COR-L47 (cell line): Measurements from ENCODE around the gene METTL27.
"Not testable (repeated sequence)": the region's sequence is repeated elsewhere in the genome, so short reads cannot be mapped to it uniquely, and the experiment has no call there.

Experiments used
- DNase-seq: peaks from one replicate; lab custom pipeline; 2025; lab: John Stamatoyannopoulos, UW

The METTL27 gene, protein sequence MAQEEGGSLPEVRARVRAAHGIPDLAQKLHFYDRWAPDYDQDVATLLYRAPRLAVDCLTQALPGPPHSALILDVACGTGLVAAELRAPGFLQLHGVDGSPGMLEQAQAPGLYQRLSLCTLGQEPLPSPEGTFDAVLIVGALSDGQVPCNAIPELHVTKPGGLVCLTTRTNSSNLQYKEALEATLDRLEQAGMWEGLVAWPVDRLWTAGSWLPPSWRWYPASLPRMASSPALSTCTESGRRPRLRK

DNA sequence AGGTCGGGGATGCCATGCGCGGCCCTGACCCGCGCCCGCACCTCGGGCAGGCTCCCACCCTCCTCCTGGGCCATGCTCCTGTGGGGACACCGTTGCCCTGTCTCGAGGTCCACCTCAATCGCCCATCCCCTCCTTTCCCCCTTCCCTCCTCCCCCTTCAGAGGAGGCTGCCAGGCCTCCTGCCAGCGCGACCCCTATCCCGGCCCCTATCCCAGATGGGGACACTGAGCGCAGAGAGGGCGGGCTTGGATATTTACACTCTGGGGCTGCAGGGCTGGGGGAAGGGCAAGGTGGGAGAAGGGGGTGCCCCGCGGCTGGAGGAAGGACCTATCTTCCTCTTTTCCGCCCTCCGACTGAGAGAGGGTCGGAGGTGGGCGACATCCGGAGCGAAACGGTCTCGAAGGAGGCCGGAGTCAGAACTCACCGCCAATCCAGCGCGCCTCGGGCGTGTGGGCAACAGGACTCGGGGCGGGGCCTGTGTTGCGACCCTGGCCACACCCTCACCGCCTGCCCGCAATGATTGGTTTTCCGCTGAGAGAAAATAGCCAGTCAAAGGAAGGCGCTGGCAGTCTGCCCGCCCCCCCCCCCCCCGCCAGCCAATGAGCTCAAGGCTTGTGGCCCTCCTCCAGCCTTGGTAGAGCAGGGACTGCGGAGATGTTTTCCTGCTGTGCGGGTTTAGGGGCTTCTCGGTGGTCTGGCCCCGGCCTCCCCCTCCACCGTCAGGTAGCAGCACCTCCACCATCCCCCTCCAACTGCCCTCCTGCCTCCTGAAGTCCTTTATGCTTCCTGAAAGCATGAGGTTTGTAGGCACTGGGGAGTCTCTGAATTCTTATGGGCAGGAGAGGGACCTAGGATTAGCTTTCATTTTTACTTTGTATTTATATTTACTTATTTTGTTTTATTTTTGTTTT lies at the start of gene METTL27:
TSS of gene METTL27 (minus strand) at position 450 of the 910 bp plus-strand sequence. CDS start at position 74, 376 bp downstream.
- peak; percentile 95 for DNase-seq

DNA sequence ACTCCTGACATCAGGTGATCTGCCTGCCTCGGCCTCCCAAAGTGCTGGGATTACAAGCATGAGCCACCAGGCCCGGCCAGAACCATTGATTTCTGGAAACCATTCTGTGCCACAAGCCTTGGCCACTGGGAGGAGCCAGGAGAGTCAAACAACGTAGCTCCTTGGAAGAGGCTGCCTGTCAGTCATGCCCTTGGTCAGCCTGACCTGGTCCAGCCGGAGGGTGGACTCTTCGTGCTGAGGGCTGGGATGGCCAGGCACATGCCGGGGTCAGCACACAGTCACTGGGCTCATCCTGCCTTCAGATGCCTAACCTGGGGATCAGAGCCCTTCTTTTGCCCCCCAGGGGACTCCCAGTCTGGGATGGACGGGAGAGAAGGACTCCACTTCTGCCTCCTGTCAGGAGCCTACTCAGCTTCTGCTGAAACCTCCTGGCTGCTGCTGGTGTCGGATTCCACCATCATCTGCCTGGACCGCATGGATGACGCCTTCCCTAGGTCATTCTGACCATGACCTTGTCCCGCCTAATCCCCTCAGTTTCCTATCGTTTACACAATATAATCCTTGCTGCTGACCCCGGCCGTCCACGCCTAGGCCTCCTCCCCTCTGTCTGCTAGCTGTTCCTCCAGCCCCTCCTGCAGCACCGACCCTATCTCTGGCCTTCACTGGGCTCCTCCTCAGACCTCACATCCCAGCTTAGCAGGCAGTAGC lies 49.0 kb upstream of the METTL27 start:
- DNase-seq: no peak

DNA sequence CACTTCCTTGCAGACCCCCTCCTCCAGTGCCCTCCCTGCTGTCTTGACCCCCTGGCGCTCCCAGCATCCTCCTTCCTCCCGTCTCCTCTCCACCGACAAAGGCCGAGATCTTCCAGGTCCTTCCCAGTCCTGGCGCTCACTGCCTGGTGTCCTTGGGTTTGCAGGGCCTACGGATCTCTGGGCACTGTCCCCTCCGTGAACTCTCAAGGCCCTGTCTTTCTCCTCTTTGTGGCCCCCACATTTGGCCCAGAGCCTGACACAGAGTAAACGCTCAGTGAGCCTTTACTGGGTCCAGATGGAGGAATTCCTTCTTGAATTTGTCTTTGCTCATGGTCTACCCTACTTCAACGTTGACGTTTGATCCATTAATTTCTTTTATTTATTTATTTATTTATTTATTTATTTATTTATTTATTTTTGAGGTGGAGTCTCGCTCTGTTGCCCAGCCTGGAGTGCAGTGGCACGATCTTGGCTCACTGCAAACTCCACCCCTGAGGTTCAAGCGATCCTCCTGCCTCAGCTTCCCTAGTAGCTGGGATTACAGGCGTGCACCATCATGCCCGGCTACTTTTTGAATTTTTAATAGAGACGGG lies 48.3 kb upstream of the METTL27 start:
- DNase-seq: no peak

GRCh38 chr7:73888959-73889358 lies 46.6 kb upstream of the METTL27 start:
- no peak for DNase-seq

- no peak for DNase-seq
Measured at GRCh38 chr7:73887762-73888161, 45.4 kb upstream of the METTL27 start.

DNA sequence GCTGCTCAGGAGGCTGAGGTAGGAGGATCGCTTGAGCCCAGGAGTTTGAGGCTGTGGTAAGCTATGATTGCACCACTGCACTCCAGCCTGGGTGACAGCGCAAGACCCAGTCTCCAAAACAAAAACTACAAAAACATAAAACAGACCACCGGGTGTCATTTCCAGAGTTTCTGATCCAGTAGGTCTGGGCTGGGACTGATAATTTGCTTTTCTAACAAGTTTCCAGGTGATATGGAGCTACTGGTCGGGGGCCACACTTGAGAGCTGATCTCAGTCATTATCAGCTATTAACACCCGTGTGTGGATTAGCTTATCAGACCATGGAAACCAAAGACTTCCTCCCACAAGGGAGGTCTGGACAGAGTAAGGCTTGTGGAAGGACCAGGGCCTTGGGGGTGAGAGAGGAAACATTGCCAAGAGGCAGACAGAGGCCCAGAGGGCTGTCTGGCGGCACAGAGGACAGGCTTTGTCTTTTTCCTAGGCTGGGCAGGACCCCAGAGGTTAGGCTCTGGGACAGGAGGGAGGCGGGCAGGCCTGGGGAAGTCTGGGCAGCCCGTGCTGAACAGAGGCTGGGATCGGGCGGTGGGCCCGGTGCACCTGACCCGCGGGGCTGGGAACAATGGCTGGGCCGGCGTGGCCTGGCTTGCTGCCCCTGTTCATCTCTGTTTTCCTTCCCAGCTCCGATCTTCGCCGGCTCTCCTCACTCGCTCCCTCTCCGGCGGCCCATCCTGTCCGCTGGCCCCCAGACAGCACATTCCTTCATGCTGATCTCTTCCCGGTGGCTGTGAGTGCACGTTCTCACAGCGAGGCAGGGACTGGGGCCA lies 43.9 kb upstream of the METTL27 start:
- DNase-seq: no peak

- DNase-seq: no peak
Measured at GRCh38 chr7:73885433-73885974, 43.2 kb upstream of the METTL27 start.

DNA sequence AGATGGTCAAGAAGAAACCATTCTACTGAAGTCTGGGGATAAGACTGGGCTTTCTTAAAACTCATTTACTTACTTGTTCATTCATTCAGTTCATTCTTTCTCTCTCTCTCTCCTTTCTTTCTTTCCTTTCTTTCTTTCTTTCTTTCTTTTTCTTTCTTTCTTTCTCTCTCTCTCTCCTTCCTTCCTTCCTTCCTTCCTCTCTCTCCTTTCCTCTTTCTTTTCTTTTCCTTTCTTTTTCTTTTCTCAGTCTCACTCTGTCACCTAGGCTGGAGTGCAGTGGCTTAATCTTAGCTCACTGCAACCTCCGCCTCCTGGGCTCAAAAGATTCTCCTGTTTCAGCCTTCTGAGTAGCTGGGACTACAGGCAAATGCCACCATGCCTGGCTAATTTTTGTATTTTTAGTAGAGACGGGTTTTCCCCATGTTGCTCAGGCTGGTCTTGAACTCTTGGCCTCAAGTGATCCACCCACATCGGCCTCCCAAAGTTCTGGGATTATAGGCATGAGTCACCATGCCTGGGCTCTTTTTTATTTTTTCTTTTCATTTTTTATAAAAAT lies 42.6 kb upstream of the METTL27 start:
- not testable (repeated sequence) for DNase-seq

GRCh38 chr7:73882047-73882402 lies 39.7 kb upstream of the METTL27 start:
- no peak for DNase-seq

DNA sequence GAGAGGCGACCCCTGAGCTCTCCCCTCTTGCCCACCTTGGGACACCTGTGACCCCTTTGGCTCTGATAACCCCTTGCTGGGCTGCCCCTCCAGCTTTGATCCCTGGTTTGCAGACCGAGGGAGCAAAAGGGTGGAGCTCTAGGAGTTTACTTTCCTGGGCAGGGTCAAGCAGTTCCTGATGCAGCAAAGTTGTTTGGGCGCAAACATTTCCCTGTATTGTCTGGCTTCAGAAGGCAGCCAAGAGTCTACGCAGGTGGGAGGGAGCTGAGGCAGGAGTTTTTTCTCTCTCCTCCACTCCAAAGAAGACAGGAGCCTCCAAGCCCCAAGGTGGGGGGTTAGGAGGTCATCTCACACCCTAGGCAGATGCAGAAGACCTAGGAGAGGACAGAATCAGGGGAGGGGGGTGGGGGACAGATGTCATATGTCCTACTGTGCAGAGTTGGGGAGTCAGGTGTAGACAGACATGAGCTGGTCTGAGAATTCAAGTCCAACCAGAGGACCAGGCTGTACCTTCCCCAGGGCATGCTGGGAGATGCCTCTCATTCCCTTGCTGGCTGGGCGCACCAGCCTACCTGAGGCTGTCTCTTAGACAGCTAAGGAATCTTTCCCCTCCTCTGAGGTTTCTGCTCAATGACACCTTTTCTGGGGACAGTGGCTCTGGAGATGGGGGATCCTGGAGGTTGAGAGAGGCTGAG lies 39.2 kb upstream of the METTL27 start:
- no peak for DNase-seq

DNA sequence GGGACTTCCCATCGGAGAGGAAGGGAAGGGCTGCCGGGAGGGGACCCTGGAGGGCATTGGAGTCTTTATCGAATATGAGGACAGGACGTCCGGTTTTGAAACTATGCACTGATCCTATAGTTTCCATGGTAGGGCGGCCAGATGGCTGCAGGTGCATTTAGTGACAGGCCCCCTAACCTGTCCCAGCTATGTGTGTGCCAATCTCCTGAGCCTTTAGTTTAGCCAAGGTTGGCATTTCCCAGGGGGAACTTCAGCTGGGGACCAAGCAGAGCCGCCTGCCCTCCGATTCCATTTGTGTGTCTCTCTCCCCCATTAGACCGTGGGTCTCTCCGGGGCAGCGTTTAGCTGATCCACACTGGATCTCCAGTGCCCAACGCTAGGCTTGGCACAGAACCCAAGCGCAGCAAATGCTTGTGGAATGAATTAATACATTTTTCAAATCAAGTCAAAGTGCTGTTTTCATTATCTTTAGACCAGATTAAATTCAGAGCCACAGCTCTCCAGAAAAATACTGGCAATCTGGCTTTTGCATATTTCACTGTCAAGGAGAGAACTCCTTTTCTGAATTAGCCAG lies 38.5 kb upstream of the METTL27 start:
- DNase-seq: no peak

GRCh38 chr7:73879977-73880681 lies 37.8 kb upstream of the METTL27 start:
- no peak for DNase-seq

DNA sequence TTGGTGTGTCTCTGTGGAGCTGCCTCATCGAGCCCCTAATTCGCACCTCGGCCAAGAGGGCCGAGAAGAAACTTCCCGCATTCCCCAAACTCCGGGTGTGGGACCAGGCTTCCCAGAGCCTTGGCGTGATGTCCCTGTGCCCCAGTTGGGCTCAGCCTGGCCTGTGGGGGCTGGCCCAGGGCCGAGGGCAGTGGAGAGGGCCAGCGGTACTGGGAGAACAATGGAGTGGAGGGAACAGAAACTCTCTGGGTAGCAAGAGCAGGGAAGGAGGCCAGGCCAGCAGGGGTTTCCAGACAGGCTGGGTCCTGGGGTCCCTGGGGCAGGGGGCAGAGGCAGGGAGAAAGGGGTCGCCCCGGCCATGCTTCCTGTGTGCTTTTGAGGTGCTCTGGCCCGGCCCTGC lies 34.7 kb upstream of the METTL27 start:
- no peak for DNase-seq

DNA sequence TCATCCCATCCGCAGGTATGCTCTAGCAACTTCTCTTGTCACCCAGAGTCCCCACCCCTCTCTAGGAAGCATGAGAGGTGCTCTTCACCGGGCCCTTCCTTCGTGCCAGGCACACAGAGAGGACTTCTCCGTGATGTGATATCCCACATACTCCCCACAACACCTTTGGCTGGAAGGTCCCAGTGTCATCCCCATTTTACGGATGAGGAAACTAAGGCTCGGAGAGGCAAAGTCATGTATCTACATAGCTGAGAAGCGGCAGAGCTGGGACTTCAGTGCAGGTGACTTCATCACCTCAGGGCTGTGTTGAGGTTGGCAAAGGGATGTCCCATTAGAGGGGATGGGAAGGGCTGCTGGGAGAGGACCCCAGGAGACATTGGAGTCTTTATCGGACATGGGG lies 34.0 kb upstream of the METTL27 start:
- no peak for DNase-seq

GRCh38 chr7:73872056-73872908 lies 30.0 kb upstream of the METTL27 start:
- DNase-seq: no peak

DNA sequence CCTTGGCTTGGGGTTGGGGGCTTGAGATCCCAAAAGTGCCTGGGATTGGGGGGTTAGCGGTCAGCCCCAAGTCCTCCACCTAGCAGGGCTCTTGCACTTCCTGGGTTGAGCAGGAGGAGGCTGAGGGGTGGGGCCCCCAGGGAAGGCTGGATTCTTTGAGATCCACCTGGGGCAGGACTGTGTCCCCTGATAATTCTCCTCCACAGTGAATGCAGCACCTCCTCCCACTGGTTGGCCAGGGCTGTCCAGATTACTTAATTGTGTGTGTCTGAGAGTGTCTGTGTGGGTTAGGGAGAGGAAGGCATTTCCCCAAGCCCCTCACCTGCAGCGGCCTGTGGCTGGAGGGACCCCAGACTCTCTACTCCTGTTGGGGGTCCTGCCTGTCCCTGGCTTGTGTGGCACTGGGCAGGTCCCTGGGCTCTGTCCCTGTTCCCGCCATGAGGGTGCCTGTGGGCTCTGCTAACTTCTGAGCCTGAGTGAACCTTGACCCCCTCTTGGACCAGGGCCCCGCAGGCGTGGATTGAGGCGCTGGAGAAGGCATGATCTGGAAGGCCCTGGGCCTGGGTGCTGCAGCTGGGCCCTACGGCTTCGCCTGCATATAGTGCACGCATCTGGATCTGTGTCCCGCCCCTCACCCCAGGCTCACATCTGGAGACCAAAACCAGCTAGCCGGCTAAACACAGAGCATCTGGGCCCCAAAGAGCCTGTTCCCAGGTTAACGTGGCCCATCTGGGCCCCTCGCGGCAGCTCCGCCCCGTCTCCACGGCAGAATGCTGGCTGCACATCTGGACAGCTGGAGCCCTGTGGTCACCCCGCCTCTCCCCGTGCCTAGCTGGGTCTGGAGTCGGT lies 29.1 kb upstream of the METTL27 start:
- no peak for DNase-seq

DNA sequence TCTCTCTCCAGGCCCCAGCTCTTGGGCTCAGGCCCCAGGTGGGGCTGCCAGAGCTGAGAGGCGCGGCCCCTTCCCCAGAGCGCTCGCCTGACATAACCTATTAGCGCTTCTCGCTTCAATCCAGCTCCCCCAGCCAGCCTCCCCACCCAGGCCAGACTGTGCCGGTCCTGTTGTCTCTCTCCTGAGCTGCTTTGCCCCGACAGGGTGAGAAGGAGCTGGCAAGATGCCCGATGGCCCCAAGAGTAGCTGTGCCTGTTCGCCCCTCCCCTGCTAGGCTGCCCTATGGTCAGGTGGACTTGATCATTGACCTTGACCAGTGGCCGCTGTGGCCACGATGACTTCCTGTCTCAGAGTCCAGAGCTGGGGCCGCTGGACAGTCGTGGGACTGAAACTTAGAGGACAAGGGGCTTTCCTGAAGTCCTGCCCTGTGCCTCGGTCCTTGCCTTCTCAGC lies 27.8 kb upstream of the METTL27 start:
- no peak for DNase-seq
